Measurements from ENCODE around the gene NKD2.
"Not testable (repeated sequence)": the region's sequence is repeated elsewhere in the genome, so short reads cannot be mapped to it uniquely, and the experiment has no call there.

The NKD2 gene

DNA sequence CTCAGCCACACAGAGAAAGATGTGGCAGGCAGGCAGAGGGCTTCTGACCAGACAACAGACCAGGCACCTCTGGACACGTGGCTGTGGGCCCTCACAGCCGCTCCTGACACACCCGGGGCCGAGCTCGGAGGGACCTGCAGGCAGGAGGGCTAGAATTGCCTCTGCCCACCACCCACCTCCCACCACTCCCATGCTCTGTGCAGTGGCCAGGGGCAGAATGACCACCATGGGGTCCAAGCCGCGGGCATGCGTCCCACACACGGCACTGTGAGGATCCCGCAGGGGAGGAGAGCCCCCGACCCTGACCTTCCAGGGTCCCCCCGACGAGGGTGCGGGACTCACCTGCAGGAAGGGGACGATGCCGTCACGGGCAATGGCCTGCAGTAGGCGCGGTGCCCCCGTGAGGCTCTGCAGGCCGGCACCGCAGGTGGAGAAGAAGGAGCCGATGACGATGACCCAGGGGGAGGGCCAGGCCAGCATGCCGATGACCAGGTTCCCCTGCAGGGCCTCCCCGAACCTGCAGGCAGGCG, 69.0 kb downstream of the NKD2 start:
- intact Hi-C loops (cut with DNase I): no loop called here

DNA sequence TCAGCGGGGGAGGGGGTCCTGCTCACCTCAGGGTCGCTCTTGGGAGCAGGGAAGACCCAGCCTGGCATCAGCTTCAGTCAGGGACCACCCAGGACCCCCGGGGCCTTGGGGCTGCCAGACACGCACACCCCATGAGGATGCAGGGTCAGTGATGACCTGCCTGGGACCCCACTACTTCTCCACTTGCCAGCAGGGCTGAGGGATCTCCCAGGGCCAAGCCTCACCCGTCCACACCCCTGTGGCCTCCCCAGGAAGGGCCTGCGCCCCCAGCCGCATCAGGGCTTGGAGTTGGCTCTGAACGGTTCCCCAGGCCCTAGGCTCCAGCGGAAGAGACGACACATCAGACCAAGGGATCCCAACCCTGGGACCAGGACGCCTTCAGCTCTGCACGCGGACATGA, 69.6 kb downstream of the NKD2 start:
- DNase-seq: no peak
- intact Hi-C loops (cut with DNase I): no loop called here

More for the DNA sequence above, 69.0 kb downstream of the NKD2 start:
- no peak for DNase-seq

DNA sequence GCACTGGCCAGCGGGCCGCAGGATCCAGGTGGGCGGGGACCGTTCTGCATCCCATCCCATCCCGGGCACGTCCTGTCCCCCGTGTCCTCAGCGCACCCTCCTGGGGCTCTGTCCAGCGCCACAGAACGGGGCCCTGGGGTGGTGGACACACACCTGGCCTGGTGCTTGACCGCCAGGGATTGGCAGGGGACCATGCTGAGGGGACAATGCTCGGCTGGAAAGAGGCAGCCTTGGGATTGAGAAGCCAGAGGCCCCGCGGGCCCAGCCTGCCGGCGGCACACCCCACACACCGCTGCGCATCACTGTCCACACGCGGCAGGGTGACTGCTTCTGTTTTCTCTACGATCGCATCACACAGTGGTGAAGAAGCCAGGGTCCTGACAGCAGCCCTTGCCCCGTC, 70.2 kb downstream of the NKD2 start:
- intact Hi-C loops (cut with DNase I): no loop called here

DNA sequence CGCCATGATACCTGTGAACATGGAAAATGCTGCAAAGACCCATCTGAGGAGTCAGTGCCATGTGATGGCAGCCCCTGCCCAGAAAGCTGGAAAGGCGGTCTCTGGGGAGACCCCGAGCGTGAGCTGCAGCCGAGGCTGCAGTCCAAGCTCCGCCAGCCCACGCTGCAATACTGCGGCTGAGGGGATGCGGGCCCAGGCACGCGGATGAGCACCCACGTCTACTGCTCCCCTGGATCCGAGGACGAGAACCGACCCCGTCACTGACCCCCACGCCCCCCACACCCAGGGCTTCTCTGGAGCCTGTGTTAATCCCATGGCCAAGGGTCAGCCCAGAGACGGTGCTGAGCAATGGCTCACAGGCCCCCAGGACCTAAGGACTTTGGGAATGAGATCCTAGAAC, 70.9 kb downstream of the NKD2 start:
- intact Hi-C loops (cut with DNase I): no loop called here
- no peak for DNase-seq

More for the DNA sequence above, 70.2 kb downstream of the NKD2 start:
- no peak for DNase-seq

DNA sequence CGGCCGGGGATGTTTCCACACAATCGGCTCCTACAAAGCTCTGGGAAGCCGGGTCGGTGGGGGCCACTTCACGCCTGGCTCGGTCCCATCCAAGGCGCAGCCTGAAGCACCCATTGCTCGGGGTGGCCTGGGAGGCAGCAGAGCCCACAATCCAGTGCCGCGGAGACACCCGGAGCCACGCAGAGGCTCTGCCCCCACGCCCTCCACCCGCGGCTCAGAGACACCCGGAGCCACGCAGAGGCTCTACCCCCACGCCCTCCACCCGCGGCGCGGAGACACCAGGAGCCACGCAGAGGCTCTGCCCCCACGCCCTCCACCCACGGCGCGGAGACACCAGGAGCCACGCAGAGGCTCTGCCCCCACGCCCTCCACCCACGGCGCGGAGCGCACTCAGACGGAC, 71.4 kb downstream of the NKD2 start:
- intact Hi-C loops (cut with DNase I): no loop called here

DNA sequence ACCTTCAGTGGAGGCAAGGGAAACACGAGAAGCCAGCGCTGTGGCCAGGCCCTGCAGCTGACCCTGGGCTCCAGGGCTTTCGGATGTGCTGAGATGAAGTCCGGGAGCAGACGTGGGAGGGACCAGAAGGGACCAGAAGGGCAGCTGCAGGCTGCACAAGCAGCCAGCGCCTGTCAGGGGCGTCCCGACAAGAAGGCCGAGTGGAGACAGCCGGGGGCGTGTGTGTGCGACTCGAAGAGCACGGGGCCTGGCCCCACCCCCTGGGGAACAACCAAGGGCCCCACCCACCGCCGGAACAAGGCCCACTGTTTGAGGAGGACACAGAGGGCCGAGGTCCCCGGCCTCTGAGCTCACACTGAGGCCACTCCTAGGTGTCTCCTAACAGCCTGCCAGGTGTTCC, 71.8 kb downstream of the NKD2 start:
- DNase-seq: no peak
- intact Hi-C loops (cut with DNase I): no loop called here

More for the DNA sequence above, 71.4 kb downstream of the NKD2 start:
- DNase-seq: no peak

DNA sequence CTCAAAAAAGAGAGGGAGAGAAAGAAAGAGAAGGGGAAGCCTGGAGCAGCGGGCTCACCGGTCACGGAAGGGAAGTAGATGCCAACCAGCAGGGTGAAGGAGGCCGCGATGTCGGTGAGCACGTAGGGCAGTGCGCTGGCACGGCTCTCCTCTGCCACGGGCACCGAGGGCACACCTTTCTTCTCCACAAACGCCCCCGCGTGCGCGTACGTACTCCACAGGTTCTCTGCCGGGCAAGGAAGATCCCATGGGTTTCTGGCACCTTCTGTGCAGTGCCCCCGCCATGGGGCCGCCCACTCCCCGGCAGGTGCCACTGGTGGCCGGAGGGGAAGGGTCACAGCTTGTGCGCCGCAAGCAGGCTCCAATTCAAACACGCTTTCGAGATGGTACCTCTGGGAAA, 72.9 kb downstream of the NKD2 start:
- intact Hi-C loops (cut with DNase I): no loop called here
- no peak for DNase-seq

DNA sequence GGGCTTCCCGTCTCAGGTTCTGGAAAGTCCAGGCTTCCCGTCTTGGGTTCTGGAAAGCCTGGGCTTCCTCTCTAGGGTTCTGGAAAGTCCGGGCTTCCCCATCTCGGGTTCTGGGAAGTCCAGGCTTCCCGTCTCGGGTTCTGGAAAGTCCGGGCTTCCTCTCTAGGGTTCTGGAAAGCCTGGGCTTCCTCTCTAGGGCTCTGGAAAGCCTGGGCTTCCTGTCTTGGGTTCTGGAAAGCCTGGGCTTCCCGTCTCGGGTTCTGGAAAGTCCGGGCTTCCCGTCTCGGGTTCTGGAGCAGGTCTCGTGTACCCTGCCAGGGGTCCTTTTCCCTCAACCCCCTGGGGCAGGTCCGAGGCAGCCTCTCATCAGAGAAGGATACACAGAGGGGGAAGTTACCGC, 74.4 kb downstream of the NKD2 start:
- DNase-seq; intact Hi-C loops (cut with DNase I): not testable (repeated sequence)

DNA sequence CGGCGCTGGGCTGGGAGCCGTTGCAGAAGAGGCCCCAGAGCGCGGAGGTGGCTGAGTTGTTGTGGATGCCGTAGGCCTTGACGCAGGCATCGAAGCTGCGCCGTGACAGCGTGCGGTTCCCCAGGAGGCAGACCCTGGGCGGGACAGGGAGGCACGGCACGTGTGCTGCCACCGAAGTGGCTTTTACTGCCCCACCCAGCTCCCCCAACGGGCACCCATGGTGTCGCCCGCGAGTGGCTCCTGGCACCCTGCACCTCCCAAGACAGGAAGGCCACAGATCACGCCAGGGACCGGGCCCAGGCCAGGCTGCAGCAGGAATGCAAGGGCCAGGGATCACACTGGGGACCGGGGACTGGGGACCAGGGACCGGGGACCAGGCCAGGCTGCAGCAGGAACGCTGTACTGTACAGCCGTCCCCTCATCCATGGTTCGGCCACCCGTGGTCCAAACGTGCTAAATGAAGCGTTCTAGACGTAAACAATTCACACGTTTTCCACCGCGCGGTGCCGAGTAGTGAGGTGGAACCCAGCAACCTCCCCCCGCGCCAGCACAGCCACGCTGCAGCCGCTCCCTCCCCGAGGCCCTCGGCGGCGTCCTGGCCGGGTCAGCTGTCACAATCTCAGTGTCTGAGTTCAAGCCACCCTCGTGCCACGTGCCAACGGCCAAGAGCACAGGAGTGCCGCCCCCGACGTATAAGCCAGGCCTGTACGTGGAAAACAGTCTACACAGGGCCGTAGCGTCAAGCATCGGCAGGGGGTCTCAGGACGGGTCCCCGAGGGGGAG, 75.4 kb downstream of the NKD2 start:
- intact Hi-C loops (cut with DNase I): no loop called here
- DNase-seq: no peak

DNA sequence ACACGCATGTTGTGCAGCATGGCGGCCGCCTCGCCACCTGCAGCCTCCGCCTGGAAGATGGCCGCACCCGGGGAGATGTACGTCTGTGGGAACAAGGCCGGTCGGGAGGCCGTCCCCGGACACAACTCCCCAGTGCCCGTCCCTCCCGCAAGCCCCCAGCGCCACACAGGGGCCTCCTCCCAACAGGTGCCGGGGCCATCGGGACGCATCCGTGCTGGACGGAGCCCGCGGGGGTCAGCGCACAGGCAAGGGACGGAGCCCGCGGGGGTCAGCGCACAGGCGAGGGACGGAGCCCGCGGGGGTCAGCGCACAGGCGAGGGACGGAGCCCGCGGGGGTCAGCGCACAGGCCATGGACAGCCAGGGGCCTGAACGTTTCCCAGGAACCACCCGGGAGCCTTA, 76.8 kb downstream of the NKD2 start:
- intact Hi-C loops (cut with DNase I): no loop called here
- DNase-seq: no peak

DNA sequence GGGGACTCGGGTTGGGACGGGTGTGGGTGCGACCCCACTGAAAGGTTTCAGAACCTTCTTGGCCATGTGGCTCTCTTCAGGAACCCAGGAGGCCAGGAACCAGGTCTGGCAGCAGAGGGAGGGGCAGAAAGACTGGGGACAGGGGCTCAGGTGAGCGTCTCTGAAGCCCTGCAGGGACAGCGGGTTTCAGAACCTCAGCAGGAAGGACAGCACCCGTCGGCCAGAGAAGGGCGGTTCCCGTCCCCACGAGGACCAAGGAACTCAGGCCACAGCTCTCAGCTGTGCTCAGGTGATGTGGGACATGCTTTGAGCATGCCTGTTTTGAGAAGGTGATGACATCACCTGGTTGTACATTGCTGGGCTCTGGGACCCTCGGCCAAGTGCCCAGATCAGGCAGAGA, 77.5 kb downstream of the NKD2 start:
- DNase-seq: no peak
- intact Hi-C loops (cut with DNase I): no loop called here

DNA sequence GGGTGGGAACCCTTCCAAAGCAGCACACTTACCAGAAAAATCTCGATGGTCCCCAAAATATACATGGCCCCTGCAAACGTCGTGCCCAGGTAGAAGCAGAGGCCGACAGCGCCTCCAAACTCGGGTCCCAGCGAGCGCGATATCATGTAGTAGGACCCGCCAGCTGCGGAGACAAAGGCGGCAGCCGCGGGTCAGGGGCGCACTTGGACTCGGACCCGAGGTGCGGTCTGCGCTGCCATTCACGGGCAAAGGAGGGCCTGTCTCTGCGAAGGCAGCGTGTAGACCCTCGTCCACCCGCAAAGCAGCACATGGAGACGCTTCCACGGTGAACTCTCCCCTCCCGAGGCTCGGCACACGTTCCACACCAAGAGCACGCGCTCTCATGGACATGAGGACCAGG, 78.3 kb downstream of the NKD2 start:
- no peak for DNase-seq
- intact Hi-C loops (cut with DNase I): no loop called here

DNA sequence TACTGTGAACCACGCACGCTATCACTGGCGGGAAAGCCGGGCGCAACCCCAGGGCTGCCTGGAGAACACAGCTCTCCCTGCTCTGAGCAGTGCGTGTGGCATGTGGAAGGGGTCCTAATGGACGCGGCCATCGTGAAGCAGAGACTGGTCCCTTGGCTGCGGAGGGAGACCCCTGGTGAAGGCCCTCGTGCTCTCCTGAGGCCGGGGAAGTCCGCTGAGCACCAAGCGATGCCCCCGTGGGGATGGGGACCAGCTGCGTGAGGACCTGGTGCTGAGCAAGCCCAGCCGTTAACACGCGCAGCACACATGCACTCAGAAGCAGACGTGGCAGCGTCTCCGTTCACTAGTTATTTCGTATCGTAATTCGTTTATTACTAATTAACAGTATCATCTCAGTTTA, 78.8 kb downstream of the NKD2 start:
- intact Hi-C loops (cut with DNase I): no loop called here
- no peak for DNase-seq

DNA sequence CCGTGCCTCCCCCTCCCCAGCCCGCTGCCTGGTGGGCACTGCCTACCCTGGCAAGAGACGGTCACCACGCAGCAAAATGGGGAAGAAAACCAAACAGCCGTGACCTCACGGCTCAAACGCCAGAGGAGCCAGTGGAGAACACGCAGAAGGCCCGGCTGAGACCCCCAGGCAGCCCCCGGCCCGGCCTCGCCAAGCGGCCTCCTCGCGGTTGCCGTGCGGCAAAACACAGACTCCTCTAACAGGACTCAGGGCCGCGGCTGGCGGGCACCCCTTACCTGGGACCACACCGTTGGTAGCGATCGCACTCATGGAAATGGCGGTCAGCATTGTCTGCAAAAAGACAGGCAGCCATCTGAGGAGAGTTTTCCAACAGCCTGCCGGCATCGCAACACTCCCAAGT, 79.4 kb downstream of the NKD2 start:
- no peak for DNase-seq
- intact Hi-C loops (cut with DNase I): no loop called here

All from posterior cingulate gyrus (tissue), 11 donors.